GM12878 (cell line): ENCODE measurements around the gene CCDC194. TPM values are rescaled to one million over a fixed set of nuclear protein-coding genes. Genes with fewer than 3 reads are reported as not detected.

ENCODE experiments used
- ATAC-seq: fragments of 200-7000 bp; cut with Tn5 transposase; 3 replicates; pipeline ENCODE4 v1.9.1; 2020; ENCODE audit warnings: mild to moderate bottlenecking, moderate library complexity
- BruUV-seq: library from RNA; stranded (reverse); fragments of 400-500 nt; replicated peaks from 2 replicates; lab custom pipeline; 2021; lab: Mats Ljungman, UMichigan
- CTCF ChIA-PET: fragments of 300-600 bp; sonication (Branson Sonifier 250); formaldehyde crosslinking; extraction: SDS; loops from one replicate; lab custom pipeline; 2021; ENCODE audit warnings: inconsistent platforms; lab: Yijun Ruan, JAX
- POLR2A ChIA-PET: fragments of 350-600 bp; formaldehyde crosslinking; extraction: SDS; loops from one replicate; lab custom pipeline; 2021; ENCODE audit warnings: inconsistent platforms; lab: Charles Lee
- RAD21 ChIA-PET: fragments of 300-600 bp; sonication (Branson Sonifier 250); formaldehyde crosslinking; loops from one replicate; lab custom pipeline; 2023; ENCODE audit warnings: antibody characterized with exemption; ENCODE audit not compliant: unreplicated experiment; lab: Charles Lee
- SMC1A ChIA-PET: fragments of 300-600 bp; sonication (Branson Sonifier 250); formaldehyde crosslinking; loops from one replicate; lab custom pipeline; 2023; ENCODE audit not compliant: unreplicated experiment, uncharacterized antibody; lab: Charles Lee
- DNase-seq: peaks from one replicate; pipeline ENCODE4 v3.0.0-alpha.2; 2011; ENCODE audit warnings: low read depth, low spot score
- FAIRE-seq: peaks from 3 replicates; lab custom pipeline; 2011; peaks lifted over from hg19 to GRCh38; lab: Jason Lieb, UNC
- H2AFZ ChIP-seq: 2 replicates; pipeline ENCODE4 v1.6.0; 2011; ENCODE audit warnings: low read depth, low read length, control low read depth; ENCODE audit not compliant: control insufficient read depth
- H3K27ac ChIP-seq: 2 replicates; pipeline ENCODE4 v1.5.1; 2011; ENCODE audit warnings: control low read depth; ENCODE audit not compliant: control insufficient read depth, insufficient read depth
- H3K27me3 ChIP-seq, 2 experiments: replicated peaks in 1 of 2; 2 replicates each; pipeline versions ENCODE4 v1.6.0 to v1.6.1; 2011; ENCODE audit warnings: low read length in 1 of 2; ENCODE audit not compliant: control insufficient read depth in 2 of 2, insufficient read depth in 2 of 2
- H3K36me3 ChIP-seq, 2 experiments: 2 replicates each; pipeline ENCODE4 v1.5.1; 2011; ENCODE audit warnings: low read length in 1 of 2; ENCODE audit not compliant: control insufficient read depth in 2 of 2, insufficient read depth in 2 of 2
- H3K4me1 ChIP-seq: 2 replicates; pipeline ENCODE4 v1.6.1; 2011; ENCODE audit warnings: mild to moderate bottlenecking, low read length, moderate library complexity, mixed read lengths; ENCODE audit not compliant: control insufficient read depth, insufficient read depth
- H3K4me2 ChIP-seq: 2 replicates; pipeline ENCODE4 v1.6.0; 2011; ENCODE audit warnings: control low read depth; ENCODE audit not compliant: control insufficient read depth, insufficient read depth
- H3K4me3 ChIP-seq: fragments of 200-600 bp; sonication (generic); 2 replicates; pipeline ENCODE4 v1.5.1; 2016
- H3K79me2 ChIP-seq: 2 replicates; pipeline ENCODE4 v1.6.0; 2011; ENCODE audit warnings: low read length; ENCODE audit not compliant: control insufficient read depth, insufficient read depth
- H3K9ac ChIP-seq: 2 replicates; pipeline ENCODE4 v1.8.0; 2011; ENCODE audit warnings: low read length, control low read depth, mixed read lengths; ENCODE audit not compliant: control insufficient read depth, insufficient read depth
- H3K9me3 ChIP-seq: replicated peaks from 3 replicates; pipeline ENCODE4 v1.5.1; 2011; ENCODE audit warnings: mild to moderate bottlenecking, low read length; ENCODE audit not compliant: control insufficient read depth, insufficient read depth
- H4K20me1 ChIP-seq: 2 replicates; pipeline ENCODE4 v1.6.0; 2011; ENCODE audit not compliant: control insufficient read depth, insufficient read depth
- BHLHE40 ChIP-seq, 2 experiments: fragments of 450-650 bp in 1 of 2; IDR thresholded peaks; 2 replicates each; pipeline ENCODE4 v1.6.1; 2011 to 2017; ENCODE audit warnings: low read depth in 2 of 2, borderline replicate concordance in 1 of 2, improper control_type of control experiment in 1 of 2, low read length in 1 of 2, mild to moderate bottlenecking in 1 of 2
- CBFB ChIP-seq: IDR thresholded peaks from 2 replicates; pipeline ENCODE4 v1.6.1; 2016; ENCODE audit warnings: antibody characterized with exemption, low read depth
- CREB1 ChIP-seq: IDR thresholded peaks from 2 replicates; pipeline ENCODE4 v1.6.1; 2012; ENCODE audit warnings: low read depth, mild to moderate bottlenecking, inconsistent platforms
- HDAC2 ChIP-seq: fragments of 200-600 bp; sonication (generic); IDR thresholded peaks from 2 replicates; pipeline ENCODE4 v1.6.1; 2017
- HDGF ChIP-seq: fragments of 450-650 bp; IDR thresholded peaks from 2 replicates; pipeline ENCODE4 v1.6.1; 2016; ENCODE audit warnings: antibody characterized with exemption
- NFYA ChIP-seq: IDR thresholded peaks from 2 replicates; pipeline ENCODE4 v1.6.1; 2011; ENCODE audit warnings: low read depth, mild to moderate bottlenecking, low read length, improper control_type of control experiment, borderline replicate concordance
- NFYB ChIP-seq: IDR thresholded peaks from 2 replicates; pipeline ENCODE4 v1.6.1; 2011; ENCODE audit warnings: low read depth, mild to moderate bottlenecking, low read length, improper control_type of control experiment, moderate library complexity; ENCODE audit not compliant: insufficient read depth
- POLR2A ChIP-seq: IDR thresholded peaks from 2 replicates; pipeline ENCODE4 v1.6.1; 2011; ENCODE audit warnings: low read depth, mild to moderate bottlenecking, low read length
- RAD21 ChIP-seq: IDR thresholded peaks from 2 replicates; pipeline ENCODE4 v1.6.1; 2011; ENCODE audit warnings: mild to moderate bottlenecking, low read depth, low read length, moderate library complexity; ENCODE audit not compliant: insufficient read depth
- RBBP5 ChIP-seq: fragments of 200-600 bp; sonication (generic); conservative IDR thresholded peaks from 2 replicates; pipeline ENCODE4 v1.6.1; 2016
- RFX5 ChIP-seq: IDR thresholded peaks from 2 replicates; pipeline ENCODE4 v1.6.1; 2011; ENCODE audit warnings: low read depth, low read length, improper control_type of control experiment
- SIN3A ChIP-seq: IDR thresholded peaks from 2 replicates; pipeline ENCODE4 v1.6.1; 2012; ENCODE audit warnings: low read depth, low read length, improper control_type of control experiment
- SIX5 ChIP-seq: IDR thresholded peaks from 2 replicates; pipeline ENCODE4 v1.6.1; 2011; ENCODE audit warnings: mild to moderate bottlenecking, low read depth, low read length, moderate library complexity; ENCODE audit not compliant: severe bottlenecking
- SMARCA5 ChIP-seq: fragments of 450-650 bp; IDR thresholded peaks from 2 replicates; pipeline ENCODE4 v1.6.1; 2017; ENCODE audit warnings: mild to moderate bottlenecking
- SPI1 ChIP-seq: IDR thresholded peaks from 2 replicates; pipeline ENCODE4 v1.6.1; 2011; ENCODE audit warnings: low read depth, mild to moderate bottlenecking, low read length, moderate library complexity, borderline replicate concordance; ENCODE audit not compliant: insufficient read depth
- SUZ12 ChIP-seq: fragments of 200-600 bp; sonication (generic); IDR thresholded peaks from one replicate; pipeline ENCODE4 v1.6.1; 2018; ENCODE audit warnings: antibody characterized with exemption, mild to moderate bottlenecking; ENCODE audit not compliant: unreplicated experiment
- TAF1 ChIP-seq: IDR thresholded peaks from 2 replicates; pipeline ENCODE4 v1.6.1; 2011; ENCODE audit warnings: mild to moderate bottlenecking, low read depth, low read length, borderline replicate concordance
- TCF12 ChIP-seq: IDR thresholded peaks from 2 replicates; pipeline ENCODE4 v1.6.1; 2011; ENCODE audit warnings: low read depth, mild to moderate bottlenecking, low read length
- TCF7 ChIP-seq: IDR thresholded peaks from 2 replicates; pipeline ENCODE4 v1.6.1; 2014; ENCODE audit warnings: antibody characterized with exemption, borderline replicate concordance
- ZNF207 ChIP-seq: fragments of 450-650 bp; IDR thresholded peaks from 2 replicates; pipeline ENCODE4 v1.6.1; 2014; ENCODE audit warnings: antibody characterized with exemption, mild to moderate bottlenecking, borderline replicate concordance
- ZNF384 ChIP-seq: IDR thresholded peaks from 2 replicates; pipeline ENCODE4 v1.6.1; 2012; ENCODE audit warnings: low read depth, mild to moderate bottlenecking, low read length, improper control_type of control experiment, borderline replicate concordance
- ZNF687 ChIP-seq: fragments of 450-650 bp; IDR thresholded peaks from 2 replicates; pipeline ENCODE4 v1.6.1; 2017; ENCODE audit warnings: mild to moderate bottlenecking, moderate library complexity
- WGBS: methylation state at CpG from one replicate; pipeline ENCODE4 v1.1.6; 2016; ENCODE audit warnings: low lambda C conversion rate; ENCODE audit not compliant: insufficient replicate concordance, insufficient coverage; ENCODE audit errors: missing lambda C conversion rate; 5-methylcytosine and 5-hydroxymethylcytosine counted together
- in situ Hi-C: fragments of 300-500 bp; cut with MboI; formaldehyde crosslinking; loops from 9 replicates; pipeline ENCODE4 v1.14.3; 2018; ENCODE audit warnings: mixed read lengths
- intact Hi-C: fragments of 100-400 bp; cut with micrococcal nuclease; formaldehyde crosslinking; loops from one replicate; pipeline ENCODE4 v1.14.2; 2022; ENCODE audit not compliant: unreplicated experiment
- polyA plus RNA-seq, 11 experiments: library from polyadenylated mRNA; depleted of rRNA in 4 of 11; unstranded in 6 of 11; stranded (reverse) in 5 of 11; fragments of >200 nt; fragmentation: Nextera tagmentation in 4 of 11; fragmentation: Illumina TruSeq in 1 of 11; extraction: Ambion mirVana in 4 of 11; extraction: Trizol in 1 of 11; gene quantifications; 1 replicate in 1 of 11; 2 replicates in 10 of 11; pipeline versions ENCODE4 v1.2.1 to v1.2.3, GENCODE V29; 2011 to 2016; ENCODE audit warnings: inconsistent platforms in 2 of 11, missing spikeins in 2 of 11, low read depth in 1 of 11
- total RNA-seq, 4 experiments: library from RNA; depleted of rRNA in 3 of 4; stranded (reverse); fragments of >200 nt in 3 of 4; fragmentation: Illumina TruSeq in 1 of 4; extraction: Trizol in 1 of 4; gene quantifications; 2 replicates each; pipeline versions ENCODE4 v1.2.1 to v1.2.3, GENCODE V29; 2013 to 2021

CCDC194 gene
- total and polyA plus RNA-seq, 10 of the 15 experiments (the other 5 are each of a cell fraction or from before 2014, with no cell fraction given) = 0.07 to 3.4 (median 0.97) TPM

GRCh38 chr19:17390665-17391370, 3.2 kb downstream of the CCDC194 start:
- ChIA-PET CTCF (interaction anchor here (0.8 to 9.4 kb wide), 7 partner anchors 15 to 133 kb away, joined by 3 to 170 read pairs (median 4); partner anchors contain the start of genes MRPL34 and USHBP1), SMC1A (interaction anchor here (0.7 to 7.5 kb wide), 2 partner anchors 44 to 93 kb away, joined by 3 to 69 read pairs; no protein-coding TSS in a partner anchor), RAD21 (interaction anchor here (0.6 to 1.5 kb wide), 2 partner anchors 47 to 81 kb away, joined by 3 to 4 read pairs; partner anchors contain the start of gene DDA1), POLR2A (no interaction called here)
- Histone ChIP-seq H3K27me3 (peaks cover 2 to 3% of the 10 kb centered on the region in 2 experiments; a peak in 3 of 4 replicates), H3K36me3 (no peaks in the 10 kb centered on the region), H3K4me2 (peak overlapping the region; percentile 94), H2AFZ (peak overlapping the region; percentile 77), H3K9ac (no peak overlapping the region), H3K79me2 (no peaks in the 10 kb centered on the region), H3K4me1 (peaks cover 9% of the 10 kb centered on the region), H3K27ac (no peak overlapping the region), H3K9me3 (no peaks in the 10 kb centered on the region; the same call in 1 of the 3 replicates), H3K4me3 (peak overlapping the region; percentile 72), H4K20me1 (no peaks in the 10 kb centered on the region)
- in situ Hi-C loops (no loop called here), intact Hi-C loops (no loop called here)
- no peak for DNase-seq
- no peak for FAIRE-seq
- peak; percentile 98 for ATAC-seq
- whole genome bisulfite sequencing = 5% methylated on average over 49 of the region's 50 CpGs
- BruUV-seq = no TSS peak
- TF ChIP-seq SMARCA5 (peak; percentile 64; the same call in 1 of the 2 replicates), ZNF207 (no peak), CBFB (no peak), SIX5 (no peak), RAD21 (peak; percentile 56), HDAC2 (no peak), RFX5 (peak; percentile 61; the same call in 1 of the 2 replicates), SPI1 (no peak), ZNF687 (peak; percentile 21; the same call in 1 of the 2 replicates), CREB1 (0 out of 2 replicates have a peak, but pooled peaks have one; percentile 18), TCF12 (0 out of 2 replicates have a peak, but pooled peaks have one; percentile 17), TAF1 (no peak), HDGF (0 out of 2 replicates have a peak, but pooled peaks have one; percentile 38), NFYA (no peak), RBBP5 (no peak), NFYB (peak; percentile 82; the same call in 1 of the 2 replicates), POLR2A (peak; percentile 48), BHLHE40 (IDR thresholded peaks at IDR 0.05; ENCODE audit: borderline replicate concordance in 1 of 2, low read depth in 2 of 2, low read length in 1 of 2) (no peak; a peak in 1 of 4 replicates), SUZ12 (no peak), SIN3A (no peak), TCF7 (no peak), ZNF384 (no peak)
